COR-L47 (cell line): ENCODE measurements around the gene DNAI4.

Experiments
- DNase-seq: peaks from one replicate; lab custom pipeline; 2025; lab: John Stamatoyannopoulos, UW

DNAI4 gene

DNA sequence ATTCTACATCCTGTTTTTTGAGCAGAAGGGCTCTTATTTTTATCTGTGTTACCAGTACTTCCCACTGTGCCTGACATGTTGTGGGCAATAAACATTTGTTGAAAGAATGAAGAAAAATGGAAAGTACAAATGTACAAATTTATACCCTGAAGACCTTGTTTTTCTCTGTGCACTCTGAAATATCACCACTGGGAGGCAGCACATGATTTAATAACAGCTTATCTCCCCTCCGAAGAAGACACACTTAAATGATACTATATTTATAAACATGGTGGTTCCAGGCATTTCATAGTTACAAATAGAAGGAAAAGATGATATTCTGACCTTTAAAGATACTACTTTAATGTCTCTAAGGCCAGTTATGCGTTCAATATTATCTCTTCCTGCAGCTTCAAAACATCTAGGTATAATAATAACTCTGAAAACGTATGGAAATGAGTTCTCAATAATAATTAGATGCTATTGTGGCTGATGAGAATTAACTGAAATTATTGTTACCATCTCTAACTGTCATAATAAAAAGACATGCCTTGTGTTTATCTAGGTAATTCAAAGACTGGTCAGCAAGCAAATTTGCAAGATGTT, 159.6 kb downstream of the DNAI4 start:
- peak; percentile 34 for DNase-seq
